ENCODE data around the gene SECISBP2.
A peak's percentile ranks its signal among the peaks of the same experiment; 100 is the strongest.

SECISBP2 gene

GRCh38 chr9:89386206-89386605, 67.9 kb downstream of the SECISBP2 start:
- no peak for DNase-seq

GRCh38 chr9:89386797-89387196, 68.5 kb downstream of the SECISBP2 start:
- DNase-seq = no peak

GRCh38 chr9:89387197-89387849, 69.0 kb downstream of the SECISBP2 start:
- DNase-seq = no peak

- no peak for DNase-seq
Measured at GRCh38 chr9:89388084-89388867, 70.0 kb downstream of the SECISBP2 start.

GRCh38 chr9:89388868-89389177, 70.5 kb downstream of the SECISBP2 start:
- no peak for DNase-seq

- no peak for DNase-seq
Measured at GRCh38 chr9:89390068-89390555, 71.8 kb downstream of the SECISBP2 start.

GRCh38 chr9:89390578-89391116, 72.3 kb downstream of the SECISBP2 start:
- DNase-seq = no peak

GRCh38 chr9:89391585-89391984, 73.3 kb downstream of the SECISBP2 start:
- no peak for DNase-seq

- DNase-seq = no peak
Measured at GRCh38 chr9:89394412-89394811, 76.1 kb downstream of the SECISBP2 start.

- no peak for DNase-seq
Measured at GRCh38 chr9:89395931-89396710, 77.8 kb downstream of the SECISBP2 start.

- DNase-seq = no peak
Measured at GRCh38 chr9:89397471-89397870, 79.2 kb downstream of the SECISBP2 start.

GRCh38 chr9:89398621-89399020, 80.3 kb downstream of the SECISBP2 start:
- DNase-seq = no peak

- DNase-seq = no peak
Measured at GRCh38 chr9:89400403-89401116, 82.3 kb downstream of the SECISBP2 start.

GRCh38 chr9:89402695-89403427, 84.6 kb downstream of the SECISBP2 start:
- DNase-seq = no peak

GRCh38 chr9:89404074-89404473, 85.8 kb downstream of the SECISBP2 start:
- DNase-seq = no peak

- no peak for DNase-seq
Measured at GRCh38 chr9:89405826-89406225, 87.5 kb downstream of the SECISBP2 start.

- no peak for DNase-seq
Measured at GRCh38 chr9:89407070-89407469, 88.8 kb downstream of the SECISBP2 start.

- peak; percentile 83 for DNase-seq
Measured at GRCh38 chr9:89408628-89409101, 90.4 kb downstream of the SECISBP2 start.

All from CD4-positive, alpha-beta T cell treated with Interleukin-4 for 4 hours (primary cell).